ENCODE results near the gene SLN. TPM values are rescaled to one million over a fixed set of nuclear protein-coding genes. Genes with fewer than 3 reads are reported as not detected.

Gene SLN
- total RNA-seq, 4 donors from 2014 or later, result 2.1 to 2.8 TPM; not detected in 2

DNA sequence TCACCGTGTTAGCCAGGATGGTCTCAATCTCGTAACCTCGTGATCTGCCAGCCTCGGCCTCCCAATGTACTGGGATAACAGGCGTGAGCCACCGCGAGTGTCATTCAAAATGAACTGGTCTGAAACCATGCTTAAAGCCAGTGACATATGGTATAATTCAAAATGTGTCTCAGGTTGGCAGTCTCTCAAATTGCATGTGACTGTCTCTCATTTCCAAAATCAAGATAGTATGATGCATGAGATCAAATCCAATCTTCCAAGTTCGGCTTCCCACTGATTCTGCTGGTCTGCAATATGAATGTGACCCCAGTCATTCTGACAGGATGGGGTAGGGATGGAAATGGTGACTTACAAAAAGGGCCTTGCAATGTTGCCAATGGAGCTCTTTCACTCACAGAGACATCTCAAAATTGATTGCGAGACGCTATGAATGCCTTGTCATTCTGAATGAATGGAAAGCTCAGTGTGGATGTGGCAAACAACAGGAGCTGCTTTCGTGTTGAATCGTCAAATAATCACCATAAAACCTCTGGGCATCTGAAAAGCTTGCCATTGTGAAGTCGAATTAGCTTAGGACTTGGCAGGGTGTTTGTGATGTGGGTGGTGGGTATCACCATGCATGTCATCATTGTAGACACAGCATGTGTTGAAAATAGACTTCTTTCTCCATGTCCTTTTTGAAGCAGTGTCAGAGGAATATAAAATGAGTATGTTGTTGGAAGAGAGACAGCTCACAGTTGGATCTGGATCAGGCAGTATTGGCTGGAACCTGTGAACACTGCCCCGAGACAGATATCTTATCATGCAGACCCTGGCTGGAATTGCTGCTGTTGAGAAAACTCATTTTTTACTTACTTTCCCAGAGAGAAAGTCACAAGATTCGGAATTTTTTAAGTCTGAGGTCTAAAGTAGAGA, 12.2 kb downstream of the SLN start:
- TF ChIP-seq, protein P1, sequence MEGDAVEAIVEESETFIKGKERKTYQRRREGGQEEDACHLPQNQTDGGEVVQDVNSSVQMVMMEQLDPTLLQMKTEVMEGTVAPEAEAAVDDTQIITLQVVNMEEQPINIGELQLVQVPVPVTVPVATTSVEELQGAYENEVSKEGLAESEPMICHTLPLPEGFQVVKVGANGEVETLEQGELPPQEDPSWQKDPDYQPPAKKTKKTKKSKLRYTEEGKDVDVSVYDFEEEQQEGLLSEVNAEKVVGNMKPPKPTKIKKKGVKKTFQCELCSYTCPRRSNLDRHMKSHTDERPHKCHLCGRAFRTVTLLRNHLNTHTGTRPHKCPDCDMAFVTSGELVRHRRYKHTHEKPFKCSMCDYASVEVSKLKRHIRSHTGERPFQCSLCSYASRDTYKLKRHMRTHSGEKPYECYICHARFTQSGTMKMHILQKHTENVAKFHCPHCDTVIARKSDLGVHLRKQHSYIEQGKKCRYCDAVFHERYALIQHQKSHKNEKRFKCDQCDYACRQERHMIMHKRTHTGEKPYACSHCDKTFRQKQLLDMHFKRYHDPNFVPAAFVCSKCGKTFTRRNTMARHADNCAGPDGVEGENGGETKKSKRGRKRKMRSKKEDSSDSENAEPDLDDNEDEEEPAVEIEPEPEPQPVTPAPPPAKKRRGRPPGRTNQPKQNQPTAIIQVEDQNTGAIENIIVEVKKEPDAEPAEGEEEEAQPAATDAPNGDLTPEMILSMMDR (IDR thresholded peaks at IDR 0.05), result no peak
- WGBS, 2 donors, result 77% methylated on average over 15 of the region's 15 CpGs
- intact Hi-C loops (cut with DNase I; ENCODE audit: low total_unique reads), result no loop called here
- no peak overlapping the region for H3K4me3 ChIP-seq (ENCODE audit: low read depth, poor library complexity, severe bottlenecking)
- no peak for DNase-seq (ENCODE audit: low spot score in 2 of 2)

DNA sequence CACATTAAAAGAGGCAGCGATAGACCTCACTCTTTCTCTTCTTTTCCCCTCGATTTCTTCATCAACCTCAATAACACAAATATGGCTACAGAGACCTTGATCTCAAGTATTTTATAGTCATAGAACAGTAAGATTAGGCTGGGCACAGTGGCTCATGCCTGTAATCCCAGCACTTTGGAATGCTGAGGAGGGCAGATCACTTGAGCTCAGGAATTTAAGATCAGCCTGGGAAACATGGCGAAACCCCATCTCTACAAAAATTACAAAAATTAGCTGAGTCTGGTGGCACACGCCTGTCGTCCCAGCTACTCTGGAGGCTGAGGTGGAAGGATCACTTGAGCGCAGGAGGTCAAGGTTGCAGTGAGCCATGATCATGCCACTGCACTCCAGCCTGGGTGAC, 14.6 kb downstream of the SLN start:
- TF ChIP-seq POLR2A (IDR thresholded peaks at IDR 0.05), result no peak
- TF ChIP-seq, protein P1 (IDR thresholded peaks at IDR 0.05), result no peak
- WGBS, 2 donors, result 87 to 92% methylated on average over 6 of the region's 6 CpGs

DNA sequence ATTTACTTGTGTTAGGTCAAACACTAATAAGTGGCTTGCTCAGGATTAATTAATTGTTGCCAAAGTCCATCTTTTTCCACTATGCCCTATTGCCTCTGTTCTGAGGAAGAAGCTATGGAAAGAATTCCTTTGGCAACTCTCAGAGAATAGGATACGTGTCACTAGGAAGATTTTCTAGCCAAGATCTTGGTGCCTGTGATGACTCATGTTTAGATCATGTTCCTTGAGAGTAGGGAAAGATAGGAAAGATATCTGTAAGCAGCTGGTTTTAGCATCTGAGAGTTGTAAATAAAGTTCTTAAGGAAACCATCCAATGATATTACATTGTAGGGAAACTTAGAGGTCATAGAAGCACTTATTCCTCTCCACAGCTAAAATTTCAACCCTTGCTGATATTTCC, 15.7 kb downstream of the SLN start:
- H3K4me3 ChIP-seq (ENCODE audit: low read depth, poor library complexity, severe bottlenecking), result no peak overlapping the region
- no peak for DNase-seq (ENCODE audit: low spot score in 2 of 2)
- intact Hi-C loops (cut with DNase I; ENCODE audit: low total_unique reads), result no loop called here
- 5 to 8% methylated on average over 1 of the region's 1 CpG for WGBS, 2 donors
- no peak for TF ChIP-seq POLR2A (IDR thresholded peaks at IDR 0.05)
- TF ChIP-seq, protein P1 (IDR thresholded peaks at IDR 0.05), result no peak

More for the DNA sequence above, 14.6 kb downstream of the SLN start:
- no peak for DNase-seq (ENCODE audit: low spot score in 2 of 2)
- H3K4me3 ChIP-seq (ENCODE audit: low read depth, poor library complexity, severe bottlenecking), result no peak overlapping the region
- intact Hi-C loops (cut with DNase I; ENCODE audit: low total_unique reads), result no loop called here

DNA sequence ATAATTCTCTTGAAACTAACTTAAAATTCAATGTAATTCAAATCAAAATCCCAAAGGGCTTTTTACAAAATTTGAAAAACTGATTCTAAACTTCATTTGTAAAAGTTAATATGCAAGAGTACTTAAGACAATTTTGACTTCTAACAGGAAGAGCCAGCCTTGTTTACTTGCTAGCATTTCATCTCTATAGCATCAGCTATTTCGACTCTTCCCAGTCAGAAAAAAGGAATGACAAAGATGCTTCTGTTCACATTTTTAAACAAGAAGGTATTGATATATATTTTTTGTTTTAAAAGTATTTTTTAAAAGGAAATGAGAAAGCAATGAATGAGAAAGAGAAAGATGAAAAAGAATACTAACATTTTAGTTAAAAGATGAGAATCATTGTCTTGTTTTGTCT, 16.4 kb downstream of the SLN start:
- no peak for TF ChIP-seq POLR2A (IDR thresholded peaks at IDR 0.05)
- TF ChIP-seq, protein P1 (IDR thresholded peaks at IDR 0.05), result no peak
- DNase-seq (ENCODE audit: low spot score in 2 of 2), result no peak
- WGBS, 2 donors, result 57 to 85% methylated on average over 1 of the region's 1 CpG
- no peak overlapping the region for H3K4me3 ChIP-seq (ENCODE audit: low read depth, poor library complexity, severe bottlenecking)
- intact Hi-C loops (cut with DNase I; ENCODE audit: low total_unique reads), result no loop called here

DNA sequence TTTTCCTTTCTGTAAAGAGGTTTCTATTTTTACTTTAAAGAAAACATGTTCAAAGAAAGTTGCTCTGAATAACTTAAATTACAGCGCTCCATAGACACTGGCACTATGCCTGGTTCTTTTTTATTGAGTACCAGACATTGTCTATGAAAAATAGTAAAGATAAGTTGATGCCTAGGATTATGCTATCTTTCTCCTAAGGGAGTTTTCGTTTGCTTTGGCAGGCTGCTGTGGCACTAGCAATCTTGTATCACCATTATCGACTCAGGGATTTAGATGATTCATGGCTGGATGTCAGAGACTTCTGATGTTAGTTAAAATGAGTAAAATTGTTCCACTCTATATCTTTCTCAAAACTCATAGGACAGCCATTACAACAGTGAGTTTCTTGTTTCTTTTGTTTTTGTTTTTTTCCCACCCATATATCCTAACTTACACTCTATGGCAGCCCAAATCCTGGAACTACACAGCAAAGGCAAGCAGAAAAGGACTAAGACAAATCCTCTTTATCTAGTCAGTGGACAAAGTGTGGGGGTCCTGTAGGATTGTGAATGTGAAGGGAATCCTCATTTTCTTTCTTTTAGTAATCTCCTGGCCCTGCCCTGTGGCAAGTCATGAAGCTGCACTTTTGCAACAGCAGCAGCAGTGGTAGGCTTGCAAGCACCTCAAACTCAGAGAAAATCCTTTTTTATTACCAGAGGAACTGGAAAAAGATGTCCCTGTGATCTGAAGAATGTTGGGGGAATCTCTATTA, 20.7 kb downstream of the SLN start:
- H3K4me3 ChIP-seq (ENCODE audit: low read depth, poor library complexity, severe bottlenecking), result no peak overlapping the region
- intact Hi-C loops (cut with DNase I; ENCODE audit: low total_unique reads), result no loop called here
- 25% methylated on average over 3 of the region's 3 CpGs for WGBS, 2 donors
- no peak for DNase-seq (ENCODE audit: low spot score in 2 of 2)
- TF ChIP-seq, protein P1 (IDR thresholded peaks at IDR 0.05), result no peak
- TF ChIP-seq POLR2A (IDR thresholded peaks at IDR 0.05), result no peak
